Effector CD8-positive, alpha-beta T cell (primary cell): ENCODE data around the gene CEPT1.

Source experiments
- DNase-seq: peaks from one replicate; lab custom pipeline; 2025; lab: John Stamatoyannopoulos, UW

Gene CEPT1

GRCh38 chr1:111145963-111146768 lies 6.1 kb downstream of the CEPT1 start:
- DNase-seq = no peak

GRCh38 chr1:111147948-111148347 lies 7.9 kb downstream of the CEPT1 start:
- DNase-seq = no peak

- no peak for DNase-seq
These were observed 8.4 kb downstream of the CEPT1 start for GRCh38 chr1:111148376-111148881.

GRCh38 chr1:111151838-111152237 lies 11.8 kb downstream of the CEPT1 start:
- DNase-seq = no peak

GRCh38 chr1:111154021-111154999 lies 14.3 kb downstream of the CEPT1 start:
- no peak for DNase-seq

- DNase-seq = no peak
These were observed 17.4 kb downstream of the CEPT1 start for GRCh38 chr1:111157431-111157830.

GRCh38 chr1:111161843-111162487 lies 21.9 kb downstream of the CEPT1 start:
- DNase-seq = no peak

- DNase-seq = no peak
These were observed 22.5 kb downstream of the CEPT1 start for GRCh38 chr1:111162488-111162880.

- no peak for DNase-seq
These were observed 23.3 kb downstream of the CEPT1 start for GRCh38 chr1:111163363-111163762.

GRCh38 chr1:111164151-111164550 lies 24.1 kb downstream of the CEPT1 start:
- no peak for DNase-seq

GRCh38 chr1:111172463-111172862 lies 32.4 kb downstream of the CEPT1 start:
- no peak for DNase-seq

- DNase-seq = no peak
These were observed 34.0 kb downstream of the CEPT1 start for GRCh38 chr1:111174070-111174469.

- no peak for DNase-seq
These were observed 35.3 kb downstream of the CEPT1 start for GRCh38 chr1:111175349-111175748.

GRCh38 chr1:111176678-111177077 lies 36.7 kb downstream of the CEPT1 start:
- DNase-seq = no peak

- DNase-seq = no peak
These were observed 40.0 kb downstream of the CEPT1 start for GRCh38 chr1:111179968-111180533.

GRCh38 chr1:111182052-111182451 lies 42.0 kb downstream of the CEPT1 start:
- DNase-seq = no peak

- no peak for DNase-seq
These were observed 43.5 kb downstream of the CEPT1 start for GRCh38 chr1:111183308-111184069.

- no peak for DNase-seq
These were observed 44.6 kb downstream of the CEPT1 start for GRCh38 chr1:111184663-111185062.

- DNase-seq = no peak
These were observed 51.0 kb downstream of the CEPT1 start for GRCh38 chr1:111190931-111191451.

GRCh38 chr1:111191496-111191895 lies 51.5 kb downstream of the CEPT1 start:
- no peak for DNase-seq

- no peak for DNase-seq
These were observed 52.1 kb downstream of the CEPT1 start for GRCh38 chr1:111192074-111192473.
